ENCODE measurements around the gene MPG.

DNA sequence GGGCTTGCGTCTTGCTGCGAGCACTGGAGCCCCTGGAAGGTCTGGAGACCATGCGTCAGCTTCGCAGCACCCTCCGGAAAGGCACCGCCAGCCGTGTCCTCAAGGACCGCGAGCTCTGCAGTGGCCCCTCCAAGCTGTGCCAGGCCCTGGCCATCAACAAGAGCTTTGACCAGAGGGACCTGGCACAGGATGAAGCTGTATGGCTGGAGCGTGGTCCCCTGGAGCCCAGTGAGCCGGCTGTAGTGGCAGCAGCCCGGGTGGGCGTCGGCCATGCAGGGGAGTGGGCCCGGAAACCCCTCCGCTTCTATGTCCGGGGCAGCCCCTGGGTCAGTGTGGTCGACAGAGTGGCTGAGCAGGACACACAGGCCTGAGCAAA is 7.4 kb downstream of the MPG start:
- TF ChIP-seq NFIC (IDR thresholded peaks at IDR 0.05) (no peak), CEBPB (IDR thresholded peaks at IDR 0.05) (no peak), YY1 (IDR thresholded peaks at IDR 0.05; ENCODE audit: low read depth) (no peak), FOXM1 (IDR thresholded peaks at IDR 0.05; ENCODE audit: borderline replicate concordance, low read depth) (no peak), CREB1 (IDR thresholded peaks at IDR 0.05; ENCODE audit: low read depth) (no peak)
- TF ChIP-seq, protein P1, sequence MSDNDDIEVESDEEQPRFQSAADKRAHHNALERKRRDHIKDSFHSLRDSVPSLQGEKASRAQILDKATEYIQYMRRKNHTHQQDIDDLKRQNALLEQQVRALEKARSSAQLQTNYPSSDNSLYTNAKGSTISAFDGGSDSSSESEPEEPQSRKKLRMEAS (IDR thresholded peaks at IDR 0.05) = no peak

Measured in Ishikawa (cell line).